GM19468 (cell line): ENCODE data around the gene ARSI.

Source experiments
- ATAC-seq: cut with Tn5 transposase; IDR thresholded peaks from one replicate; pipeline ENCODE4 v1.9.1; 2021; ENCODE audit warnings: mild to moderate bottlenecking, moderate library complexity, moderate number of reproducible peaks; ENCODE audit not compliant: unreplicated experiment; ENCODE audit errors: extremely low read depth

The ARSI gene

DNA sequence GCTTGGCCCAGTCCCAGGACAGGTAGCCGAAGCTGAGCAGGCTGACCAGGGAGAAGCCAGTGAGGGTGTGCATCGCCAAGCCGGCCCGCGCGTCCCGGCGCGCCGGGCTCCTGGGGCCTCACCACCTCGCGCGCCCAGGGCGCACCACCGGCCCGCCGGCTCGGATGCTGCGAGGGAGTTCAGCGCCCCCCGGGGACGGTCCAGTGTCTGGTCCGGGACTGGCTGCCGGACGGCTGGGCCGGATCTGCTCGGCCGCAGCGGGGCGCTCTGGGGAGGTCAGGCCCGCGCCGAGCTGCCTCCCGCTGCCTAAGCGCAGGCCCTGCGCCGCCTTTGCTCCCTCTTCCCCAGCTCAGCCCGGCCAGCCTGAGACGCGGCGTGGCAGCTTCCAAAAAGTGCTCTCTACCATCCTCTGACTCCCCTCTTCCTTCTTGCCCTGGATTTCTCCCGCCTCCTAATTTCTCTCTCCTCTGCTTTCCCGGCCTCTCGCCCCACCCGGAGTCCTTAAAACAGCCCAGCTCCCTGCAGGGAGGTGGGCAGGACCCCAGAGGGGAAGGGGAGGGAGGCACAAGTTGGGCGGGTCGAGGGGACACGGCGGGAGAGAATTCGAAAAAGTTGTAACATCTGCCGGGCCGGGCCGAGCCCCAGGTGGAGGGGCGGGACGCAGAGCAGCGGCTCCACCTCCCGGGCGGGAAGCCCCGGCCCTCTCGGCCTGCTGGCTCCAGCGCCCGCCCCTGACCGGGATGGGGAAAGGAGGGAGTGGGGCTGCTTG lies at the start of gene ARSI:
TSS of gene ARSI (minus strand) at position 605 of the 769 bp plus-strand sequence. CDS start at position 73, 532 bp downstream.
- no peak for ATAC-seq

DNA sequence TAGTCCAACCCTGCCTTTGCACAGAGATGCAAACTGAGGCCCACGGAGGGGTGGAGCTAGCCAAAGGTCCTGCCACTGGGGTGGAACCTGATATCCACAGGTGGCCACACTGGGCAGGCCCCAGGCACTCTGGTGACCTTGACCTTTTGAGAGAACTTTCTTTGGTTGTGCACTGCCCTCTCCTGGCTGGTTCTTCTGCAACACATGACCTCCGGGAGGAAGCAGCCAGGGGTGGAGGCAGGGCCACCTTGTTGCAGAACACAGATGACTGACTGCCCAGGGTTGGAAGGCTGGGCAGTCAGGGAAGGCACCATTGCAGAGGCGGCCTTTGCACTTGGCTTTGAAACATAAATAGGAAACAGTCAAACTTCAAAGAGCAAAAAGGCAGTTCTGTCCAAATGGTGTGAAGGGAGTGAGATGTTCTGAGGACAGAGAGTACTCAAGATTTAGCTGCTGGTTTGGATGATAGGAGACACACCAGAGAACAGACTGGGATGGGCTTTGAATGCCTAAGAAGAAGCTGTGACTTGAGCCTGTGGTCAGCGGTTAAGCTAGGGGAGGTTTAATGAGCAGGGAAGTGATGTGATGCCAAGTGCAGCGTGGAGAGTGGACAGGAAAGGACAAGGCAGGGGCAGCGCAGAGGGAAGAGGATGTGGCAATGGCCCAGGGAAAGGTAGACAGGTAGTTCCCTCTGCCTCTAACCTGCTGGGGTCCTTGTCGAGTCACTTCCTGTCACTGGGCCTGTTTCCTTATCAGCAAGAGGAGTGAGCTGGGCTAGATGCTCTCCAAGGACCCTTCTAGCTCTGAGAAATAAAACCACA lies 48.0 kb upstream of the ARSI start:
- peak; percentile 89 for ATAC-seq

DNA sequence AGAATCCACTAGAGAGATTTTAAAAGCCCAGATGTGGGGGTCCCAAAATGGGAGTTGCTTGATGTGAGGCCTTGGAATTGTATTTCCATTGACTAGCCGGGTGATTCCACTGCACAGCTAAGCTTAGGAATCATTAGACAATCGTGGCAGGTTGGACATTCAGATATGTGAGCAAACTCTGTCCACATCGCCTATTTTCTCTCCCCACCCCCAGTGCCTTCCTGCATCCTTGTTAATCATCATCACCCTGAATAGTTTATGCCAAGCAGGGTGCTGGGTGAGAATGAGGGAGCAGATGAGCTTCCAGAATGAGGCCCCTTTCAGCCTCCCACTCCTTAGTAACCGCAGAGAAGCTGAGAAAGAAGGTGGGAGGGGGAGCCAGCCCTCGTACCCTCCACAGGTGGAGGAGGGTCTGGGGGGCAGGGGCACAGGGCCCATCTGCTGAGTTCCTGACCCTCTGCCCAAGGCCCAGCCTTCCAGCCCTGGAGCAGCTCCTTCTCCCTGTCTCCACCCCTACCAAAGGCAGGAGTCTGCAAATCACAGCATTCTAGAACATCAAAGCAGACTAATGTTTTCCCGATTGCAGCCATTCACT lies 47.1 kb upstream of the ARSI start:
- no peak for ATAC-seq

DNA sequence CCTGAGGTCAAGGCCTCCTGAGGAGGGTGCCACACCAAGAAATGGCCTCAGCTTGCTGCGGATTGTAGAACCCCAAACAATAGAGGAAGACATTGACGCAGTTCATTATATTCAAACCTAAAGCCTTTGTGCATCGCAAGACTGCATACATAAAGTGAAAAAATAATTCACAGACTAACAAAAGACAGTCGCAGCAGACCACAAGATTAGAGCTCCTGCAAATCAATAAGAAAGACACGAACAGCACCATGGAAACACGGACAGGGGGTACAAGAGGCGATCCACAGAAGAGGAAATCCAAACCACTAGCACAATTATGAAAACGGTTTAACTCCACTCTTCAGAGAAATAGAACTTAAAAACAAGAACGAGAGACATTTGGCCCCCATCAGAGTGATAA lies 44.7 kb upstream of the ARSI start:
- no peak for ATAC-seq

DNA sequence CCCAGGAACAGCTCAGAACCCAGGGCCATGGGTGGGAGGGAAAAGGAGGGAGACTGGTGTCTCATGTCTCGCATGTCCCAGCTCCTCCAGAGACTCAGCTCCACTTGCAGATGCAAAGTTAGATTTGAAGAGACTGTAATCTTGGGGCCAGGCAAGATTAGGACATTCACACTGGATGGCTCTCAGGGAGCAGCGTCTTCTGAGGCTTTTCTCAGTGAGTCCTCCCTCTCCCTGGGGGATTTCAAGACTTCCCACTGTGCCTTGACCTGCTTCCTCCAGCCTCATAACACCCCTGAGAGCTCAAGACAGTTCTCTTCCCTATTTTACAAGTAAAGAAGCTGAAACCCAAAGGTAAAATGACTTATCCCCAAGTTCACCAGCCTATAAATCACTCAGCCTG lies 44.3 kb upstream of the ARSI start:
- ATAC-seq, result no peak

DNA sequence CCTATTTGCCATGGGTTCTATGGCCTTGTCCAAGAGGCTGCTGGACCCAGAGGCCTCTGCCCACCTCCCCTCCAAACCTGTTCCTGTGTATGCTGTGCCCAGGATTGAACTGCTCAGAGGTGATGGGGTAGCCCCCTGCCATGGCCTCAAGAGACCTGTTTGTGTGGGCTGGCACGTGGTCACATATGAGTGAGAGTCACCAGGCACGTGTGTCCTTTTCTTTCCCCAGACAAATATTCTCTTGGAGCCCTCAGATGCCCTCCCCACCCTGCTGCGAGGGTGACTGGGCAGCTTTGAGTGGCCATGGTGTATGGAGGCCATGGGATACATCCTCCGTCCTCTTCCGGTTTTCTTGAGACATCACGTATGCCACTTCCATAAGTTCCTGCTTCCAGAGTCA lies 43.9 kb upstream of the ARSI start:
- no peak for ATAC-seq

DNA sequence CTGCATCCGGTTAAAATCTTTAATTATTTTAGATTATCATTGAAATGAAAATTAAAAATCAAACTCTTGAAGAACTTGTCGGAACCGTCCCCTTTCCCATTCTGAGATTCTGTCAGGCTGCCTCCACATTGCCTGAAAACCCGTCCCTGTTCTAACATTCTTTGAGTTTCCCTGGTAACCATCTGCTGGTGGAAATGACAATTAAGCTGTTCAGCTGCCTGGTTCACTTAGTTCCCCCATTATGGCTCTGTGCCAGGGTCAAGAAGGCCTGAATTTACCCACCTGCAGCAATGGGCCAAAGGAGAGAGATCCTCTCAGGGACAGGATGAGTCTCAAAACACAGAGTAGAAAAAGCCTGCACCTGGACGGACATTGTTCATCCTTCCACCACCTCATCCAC lies 43.0 kb upstream of the ARSI start:
- no peak for ATAC-seq

DNA sequence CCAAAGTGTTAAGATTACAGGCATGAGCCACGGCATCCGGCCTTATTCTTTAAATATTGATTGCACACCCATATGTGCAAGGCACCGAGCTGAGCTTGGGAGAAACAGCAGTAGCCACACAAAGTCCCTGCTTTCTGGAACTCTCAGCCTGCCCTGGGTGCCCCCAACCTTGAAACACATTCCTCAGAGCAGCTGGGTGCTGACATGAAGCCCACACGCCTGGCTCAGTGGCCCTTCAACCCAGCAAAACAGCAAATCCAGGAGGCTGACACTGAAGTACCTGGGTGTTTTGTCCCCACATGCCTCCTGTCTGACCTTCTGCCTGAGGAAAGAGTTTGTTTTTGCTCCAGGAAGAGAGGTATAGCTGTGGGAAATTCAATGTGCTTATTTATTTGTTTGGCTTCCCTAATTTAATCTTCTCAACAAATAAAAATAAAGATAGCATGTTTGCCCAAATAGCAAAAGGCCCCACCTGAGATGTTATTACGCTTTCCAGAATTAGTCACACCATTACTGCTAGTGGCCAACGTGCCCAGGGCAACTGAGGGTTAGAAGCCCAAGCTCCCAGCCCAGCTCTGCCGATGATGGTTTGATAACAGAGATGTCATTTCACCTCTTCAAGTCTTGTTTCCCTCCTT lies 41.4 kb upstream of the ARSI start:
- ATAC-seq, result no peak

DNA sequence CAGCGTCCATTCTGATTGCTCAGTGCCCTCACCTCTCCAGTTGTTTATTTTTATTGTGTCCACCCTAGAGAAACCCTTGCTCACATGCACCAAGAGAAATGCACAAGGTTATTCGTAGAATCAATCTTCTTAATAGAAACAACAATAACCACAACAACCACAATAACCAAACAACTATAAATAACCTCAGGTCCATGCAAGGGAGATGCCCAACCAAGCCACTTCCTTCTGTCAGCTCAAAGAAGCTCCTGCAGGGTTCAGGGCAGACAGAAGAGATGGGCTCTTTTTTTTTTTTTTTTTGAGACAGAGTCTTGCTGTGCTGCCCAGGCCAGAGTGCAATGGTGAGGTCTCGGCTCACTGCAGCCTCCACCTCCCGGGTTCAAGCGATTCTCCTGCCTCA lies 39.9 kb upstream of the ARSI start:
- no peak for ATAC-seq

DNA sequence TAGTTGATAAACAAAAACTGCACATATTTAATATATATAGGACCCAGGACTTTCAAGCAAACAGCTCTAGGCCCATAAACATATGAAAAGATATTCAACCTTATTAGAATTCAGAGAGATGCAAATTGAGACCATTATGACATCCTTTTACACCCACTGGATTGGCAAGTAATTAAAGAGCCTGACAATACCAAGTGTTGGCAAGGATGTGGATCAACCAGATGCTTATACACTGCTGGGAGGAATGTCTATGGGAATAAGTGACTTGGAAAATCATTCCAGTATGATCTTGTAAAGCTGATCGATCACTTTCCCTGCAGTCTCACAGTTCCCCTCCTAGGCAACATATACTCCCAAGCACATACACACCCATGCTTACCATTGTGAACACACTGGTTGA lies 39.3 kb upstream of the ARSI start:
- no peak for ATAC-seq

DNA sequence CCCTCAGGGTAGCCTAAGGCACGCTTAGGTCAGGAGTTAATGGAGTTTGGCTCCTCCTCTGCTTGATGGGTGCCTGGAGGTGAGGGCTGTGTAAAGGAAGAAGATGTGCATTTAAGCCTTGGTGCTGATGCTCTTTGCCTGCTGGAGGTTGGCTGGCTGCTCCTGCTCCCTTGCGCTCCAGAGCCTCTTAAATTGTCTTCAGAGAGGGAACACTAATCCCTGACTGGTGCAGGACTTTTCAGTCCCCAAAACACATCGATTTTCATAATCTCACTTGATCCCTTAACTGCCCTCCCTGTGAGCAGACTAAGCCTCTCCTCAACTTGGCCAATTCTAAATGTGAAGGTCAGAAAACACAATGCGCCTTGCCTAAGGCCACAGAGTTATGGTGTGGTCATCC lies 38.6 kb upstream of the ARSI start:
- no peak for ATAC-seq

DNA sequence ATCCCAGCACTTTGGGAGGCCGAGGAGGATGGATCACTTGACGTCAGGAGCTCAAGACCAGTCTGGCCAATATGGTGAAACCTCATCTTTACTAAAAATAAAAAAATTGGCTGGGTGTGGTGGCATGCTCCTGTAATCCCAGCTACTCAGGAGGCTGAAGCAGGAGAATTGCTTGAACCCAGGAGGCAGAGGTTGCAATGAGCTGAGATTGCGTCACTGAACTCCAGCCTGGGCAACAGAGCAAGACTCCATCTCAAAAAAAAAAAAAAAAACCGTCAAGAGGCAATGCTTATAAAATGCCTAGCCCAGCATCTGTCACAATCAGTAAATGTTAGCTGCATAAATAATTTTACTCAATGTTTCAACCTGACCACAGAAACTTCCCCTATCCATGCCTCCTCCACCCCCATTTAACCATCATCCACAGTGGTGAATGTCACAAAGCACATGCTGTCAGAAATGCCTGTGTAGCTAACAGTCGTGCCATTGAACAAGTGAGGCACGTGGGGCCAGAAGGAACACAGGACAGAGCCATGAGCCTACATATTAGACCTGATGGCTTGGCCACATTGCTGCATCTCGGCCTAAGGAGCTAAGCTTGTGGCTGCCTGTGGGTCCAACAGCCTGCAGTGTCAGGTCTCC lies 38.0 kb upstream of the ARSI start:
- ATAC-seq, result no peak

DNA sequence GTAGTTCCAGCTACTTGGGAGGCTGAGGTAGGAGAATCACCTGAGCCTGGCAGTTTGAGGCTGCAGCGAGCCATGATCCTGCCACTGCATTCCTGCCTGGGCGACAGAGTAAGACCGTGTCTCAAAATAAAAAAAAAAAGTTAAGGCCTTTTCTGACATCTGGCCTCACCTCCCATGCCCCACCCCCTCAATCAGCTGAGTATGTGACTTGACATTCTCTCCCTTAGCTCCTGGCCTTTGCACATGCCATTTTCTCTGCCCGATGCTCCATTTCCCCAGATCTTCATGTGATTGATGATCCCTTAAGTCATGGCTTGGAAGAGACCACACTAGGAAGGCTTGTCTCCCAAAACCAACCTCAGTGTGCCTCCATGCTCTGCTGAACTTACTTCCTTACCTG lies 37.1 kb upstream of the ARSI start:
- no peak for ATAC-seq

DNA sequence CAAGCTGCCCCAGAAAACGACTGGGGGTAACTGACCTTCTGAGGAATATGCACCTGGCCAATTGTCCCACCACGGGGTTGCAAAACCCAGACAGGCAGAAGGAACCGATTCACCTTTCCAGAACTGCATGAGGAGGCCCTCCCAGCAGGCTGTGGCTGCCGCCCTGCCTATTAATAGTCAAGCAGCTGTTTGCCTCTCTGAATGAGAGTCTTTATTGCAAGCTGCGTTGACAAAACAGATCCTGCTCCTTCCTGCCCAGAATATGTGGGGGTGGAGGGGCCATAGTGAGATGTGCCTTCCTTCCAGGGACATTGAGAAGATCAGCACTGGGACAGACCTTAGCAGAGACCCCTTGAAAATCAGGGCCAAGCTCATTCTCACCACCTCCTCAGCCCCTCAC lies 36.5 kb upstream of the ARSI start:
- no peak for ATAC-seq

DNA sequence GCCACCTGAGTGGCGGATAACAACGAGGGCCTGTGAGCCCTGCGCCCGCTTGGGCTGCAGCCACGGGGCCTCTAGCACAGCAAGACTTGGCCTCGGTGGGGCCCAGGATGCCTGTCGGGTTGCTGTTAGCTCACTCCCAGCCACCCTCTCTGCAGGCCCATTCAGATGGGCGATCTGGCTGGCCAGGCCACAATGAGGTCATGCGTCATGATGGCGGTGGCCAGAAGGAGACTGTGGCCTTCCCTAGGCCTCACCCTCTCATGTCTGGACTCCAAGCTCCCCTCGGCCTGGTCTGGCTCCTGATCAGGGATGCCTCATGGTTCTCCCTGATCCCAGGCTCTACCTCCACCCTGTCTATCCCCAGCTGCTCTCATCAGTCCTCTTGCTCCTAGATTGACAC lies 35.8 kb upstream of the ARSI start:
- no peak for ATAC-seq

DNA sequence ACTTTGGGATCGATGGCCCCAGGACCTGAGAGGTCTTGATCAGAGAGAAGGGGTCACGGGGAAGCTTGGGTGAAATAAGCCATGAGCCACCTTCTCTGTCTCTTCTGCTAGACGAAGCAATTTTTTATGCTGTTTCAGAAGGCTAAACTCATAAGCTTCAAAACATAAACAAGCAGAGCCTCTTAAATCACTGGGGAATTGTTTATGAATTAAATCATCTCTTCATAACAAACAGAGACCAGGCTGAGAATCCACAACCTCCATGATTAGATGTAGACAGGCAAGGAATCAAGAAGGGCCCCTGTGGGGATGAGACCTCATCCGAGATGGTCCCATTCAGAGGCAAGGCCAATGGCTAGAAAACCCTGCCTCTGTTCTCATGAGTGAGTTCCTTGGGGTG lies 33.1 kb upstream of the ARSI start:
- ATAC-seq, result no peak

DNA sequence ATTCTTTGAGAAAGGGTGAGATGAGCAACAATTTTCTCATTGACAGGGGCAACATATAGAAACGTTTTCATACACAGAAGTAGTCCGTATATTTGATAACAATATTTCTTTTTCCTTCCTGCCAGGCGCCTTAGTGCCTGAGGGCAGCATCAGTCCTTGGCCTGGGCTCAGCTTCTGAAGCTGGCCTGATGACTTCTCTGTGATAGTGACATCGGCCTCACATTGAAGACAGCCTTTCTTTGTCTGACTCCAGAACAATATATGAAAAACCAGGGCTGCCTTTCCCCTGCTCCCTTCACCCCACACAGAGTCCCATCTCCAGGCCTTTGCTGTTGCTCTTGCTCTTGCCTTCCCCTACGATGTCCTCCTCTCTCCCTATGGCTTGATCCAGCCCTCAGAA lies 30.7 kb upstream of the ARSI start:
- no peak for ATAC-seq

DNA sequence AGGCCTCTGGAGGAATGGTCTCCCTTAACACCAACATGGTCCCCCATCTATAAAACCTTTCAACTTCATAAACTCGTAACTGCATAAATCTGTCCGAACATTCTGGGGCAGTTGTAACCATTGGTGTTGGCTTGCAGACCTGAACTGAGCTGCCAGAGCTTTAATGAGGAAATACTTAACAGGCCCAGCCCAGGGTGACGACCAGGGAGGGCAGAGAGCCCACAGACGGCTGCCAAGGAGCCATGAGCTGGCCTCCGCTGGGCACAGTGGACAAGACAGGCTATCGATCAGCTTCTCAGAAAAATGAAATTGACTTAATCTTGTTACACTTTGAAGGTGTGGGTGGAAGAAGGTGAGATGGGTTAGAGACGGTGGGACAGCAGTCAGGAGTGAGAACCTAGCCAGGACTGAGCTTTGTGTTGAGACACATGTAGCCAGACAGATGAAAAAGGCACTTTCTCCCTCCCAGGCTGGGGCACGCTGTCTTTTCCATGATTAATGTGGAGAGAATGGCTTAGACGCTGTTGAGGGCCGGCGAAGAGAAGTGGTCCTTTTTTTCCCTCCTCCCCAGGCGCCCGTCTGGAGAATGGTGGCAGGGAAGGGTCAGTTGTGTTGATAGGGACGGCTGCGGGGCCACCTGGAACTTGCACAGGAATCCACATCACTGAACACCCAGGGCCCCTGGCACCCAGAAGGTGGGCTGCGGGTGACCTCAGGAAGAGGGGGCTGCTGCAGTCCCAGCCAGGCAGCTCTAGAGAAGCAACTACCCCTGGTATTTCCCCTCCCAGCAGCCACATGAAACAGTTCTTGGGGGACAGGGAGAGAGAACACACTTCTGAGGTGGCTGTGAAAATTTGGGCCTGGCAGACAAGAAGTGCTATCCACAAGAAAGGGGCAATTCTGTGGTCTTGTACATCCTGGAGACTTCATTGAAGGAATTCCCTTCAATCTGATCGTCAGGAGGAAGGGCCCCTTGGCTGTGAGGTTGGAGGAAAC lies 27.5 kb upstream of the ARSI start:
- ATAC-seq, result no peak

DNA sequence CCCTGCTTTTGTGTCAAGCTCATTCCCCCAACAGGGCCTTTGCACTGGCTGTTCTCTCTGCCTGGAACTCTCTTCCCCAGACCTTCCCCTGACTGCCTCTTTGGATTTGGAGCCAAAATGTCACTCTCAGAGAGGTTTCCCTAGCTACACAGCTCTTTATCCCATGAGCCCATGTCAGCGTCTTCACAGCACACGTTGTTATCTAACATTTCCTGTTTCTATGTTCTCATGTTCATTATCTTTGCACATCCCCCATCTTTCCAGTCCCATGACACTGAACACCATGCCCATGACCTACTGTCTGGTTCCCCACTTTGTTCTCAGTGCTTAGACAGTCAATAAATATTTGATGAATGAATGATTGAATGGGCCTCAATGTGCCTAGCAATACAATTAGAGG lies 26.3 kb upstream of the ARSI start:
- no peak for ATAC-seq
